ENCODE results near the gene RGSL1. TPM values are rescaled to one million over a fixed set of nuclear protein-coding genes. Genes with fewer than 3 reads are reported as not detected.

The RGSL1 gene
- total and polyA plus RNA-seq, 2 experiments from 2014 or later, result not detected

- Histone ChIP-seq H3K36me3 (replicated peaks; ENCODE audit: insufficient read depth, low read depth) (no peaks in the 10 kb centered on the region), H3K4me1 (ENCODE audit: insufficient read depth) (peaks cover 5% of the 10 kb centered on the region), H3K9me3 (ENCODE audit: low read depth) (no peaks in the 10 kb centered on the region), H4K20me1 (ENCODE audit: insufficient read depth, poor library complexity, severe bottlenecking) (no peaks in the 10 kb centered on the region), H3K4me3 (no peak overlapping the region), H3K9me2 (replicated peaks; ENCODE audit: insufficient read depth) (no peaks in the 10 kb centered on the region), H3K79me2 (no peaks in the 10 kb centered on the region), H2AFZ (no peak overlapping the region), H3K27me3 (no peaks in the 10 kb centered on the region), H3K27ac (no peak overlapping the region), H3K4me2 (no peak overlapping the region)
- 95% methylated on average over 1 of the region's 1 CpG for WGBS (ENCODE audit: low lambda C conversion rate, missing lambda C conversion rate)
- no peak for DNase-seq (ENCODE audit: low spot score)
- TF ChIP-seq EZH2phosphoT487 (IDR thresholded peaks at IDR 0.05; ENCODE audit: low read depth, severe bottlenecking, unreplicated experiment) (no peak), EZH2 (IDR thresholded peaks at IDR 0.05; ENCODE audit: borderline replicate concordance) (no peak), CTCF (IDR thresholded peaks at IDR 0.05; ENCODE audit: poor library complexity) (no peak)
Measured at GRCh38 chr1:182405578-182405977, 44.4 kb upstream of the RGSL1 start.

GRCh38 chr1:182406012-182406411 lies 43.9 kb upstream of the RGSL1 start:
- Histone ChIP-seq H3K4me3 (no peak overlapping the region), H3K4me2 (no peak overlapping the region), H3K4me1 (ENCODE audit: insufficient read depth) (peaks cover 5% of the 10 kb centered on the region), H3K36me3 (replicated peaks; ENCODE audit: insufficient read depth, low read depth) (no peaks in the 10 kb centered on the region), H3K9me3 (ENCODE audit: low read depth) (no peaks in the 10 kb centered on the region), H3K27me3 (no peaks in the 10 kb centered on the region), H4K20me1 (ENCODE audit: insufficient read depth, poor library complexity, severe bottlenecking) (no peaks in the 10 kb centered on the region), H3K79me2 (no peaks in the 10 kb centered on the region), H3K27ac (no peak overlapping the region), H2AFZ (no peak overlapping the region), H3K9me2 (replicated peaks; ENCODE audit: insufficient read depth) (no peaks in the 10 kb centered on the region)
- no peak for DNase-seq (ENCODE audit: low spot score)
- 71% methylated on average over 1 of the region's 1 CpG for WGBS (ENCODE audit: low lambda C conversion rate, missing lambda C conversion rate)
- TF ChIP-seq EZH2phosphoT487 (IDR thresholded peaks at IDR 0.05; ENCODE audit: low read depth, severe bottlenecking, unreplicated experiment), result no peak
- no peak for TF ChIP-seq EZH2 (IDR thresholded peaks at IDR 0.05; ENCODE audit: borderline replicate concordance)
- TF ChIP-seq CTCF (IDR thresholded peaks at IDR 0.05; ENCODE audit: poor library complexity), result no peak

- no peaks in the 10 kb centered on the region for H3K27me3 ChIP-seq
- H3K4me2 ChIP-seq, result no peak overlapping the region
- TF ChIP-seq CTCF (IDR thresholded peaks at IDR 0.05; ENCODE audit: poor library complexity), result no peak
- no peak for TF ChIP-seq EZH2phosphoT487 (IDR thresholded peaks at IDR 0.05; ENCODE audit: low read depth, severe bottlenecking, unreplicated experiment)
- no peak for TF ChIP-seq EZH2 (IDR thresholded peaks at IDR 0.05; ENCODE audit: borderline replicate concordance)
- no peak for DNase-seq (ENCODE audit: low spot score)
- H4K20me1 ChIP-seq (ENCODE audit: insufficient read depth, poor library complexity, severe bottlenecking), result no peaks in the 10 kb centered on the region
- H3K9me2 ChIP-seq (replicated peaks; ENCODE audit: insufficient read depth), result no peaks in the 10 kb centered on the region
- no peaks in the 10 kb centered on the region for H3K79me2 ChIP-seq
- no peaks in the 10 kb centered on the region for H3K9me3 ChIP-seq (ENCODE audit: low read depth)
- peaks cover 5% of the 10 kb centered on the region for H3K4me1 ChIP-seq (ENCODE audit: insufficient read depth)
- 49% methylated on average over 3 of the region's 3 CpGs for WGBS (ENCODE audit: low lambda C conversion rate, missing lambda C conversion rate)
- H3K4me3 ChIP-seq, result no peak overlapping the region
- no peak overlapping the region for H2AFZ ChIP-seq
- H3K36me3 ChIP-seq (replicated peaks; ENCODE audit: insufficient read depth, low read depth), result no peaks in the 10 kb centered on the region
- H3K27ac ChIP-seq, result peak overlapping the region; percentile 80
Measured at GRCh38 chr1:182407724-182408123, 42.2 kb upstream of the RGSL1 start.
